Hematopoietic multipotent progenitor cell treated with erythropoietin and hydrocortisone succinate and interleukin-3 and kit ligand, for 17 days (in vitro differentiated cells): ENCODE measurements around the gene PPA1.
"Not testable (repeated sequence)": the region's sequence is repeated elsewhere in the genome, so short reads cannot be mapped to it uniquely, and the experiment has no call there.

Experiments
- DNase-seq: peaks from one replicate; pipeline ENCODE4 v3.0.0-alpha.2; 2015; ENCODE audit warnings: low spot score

Gene PPA1

DNA sequence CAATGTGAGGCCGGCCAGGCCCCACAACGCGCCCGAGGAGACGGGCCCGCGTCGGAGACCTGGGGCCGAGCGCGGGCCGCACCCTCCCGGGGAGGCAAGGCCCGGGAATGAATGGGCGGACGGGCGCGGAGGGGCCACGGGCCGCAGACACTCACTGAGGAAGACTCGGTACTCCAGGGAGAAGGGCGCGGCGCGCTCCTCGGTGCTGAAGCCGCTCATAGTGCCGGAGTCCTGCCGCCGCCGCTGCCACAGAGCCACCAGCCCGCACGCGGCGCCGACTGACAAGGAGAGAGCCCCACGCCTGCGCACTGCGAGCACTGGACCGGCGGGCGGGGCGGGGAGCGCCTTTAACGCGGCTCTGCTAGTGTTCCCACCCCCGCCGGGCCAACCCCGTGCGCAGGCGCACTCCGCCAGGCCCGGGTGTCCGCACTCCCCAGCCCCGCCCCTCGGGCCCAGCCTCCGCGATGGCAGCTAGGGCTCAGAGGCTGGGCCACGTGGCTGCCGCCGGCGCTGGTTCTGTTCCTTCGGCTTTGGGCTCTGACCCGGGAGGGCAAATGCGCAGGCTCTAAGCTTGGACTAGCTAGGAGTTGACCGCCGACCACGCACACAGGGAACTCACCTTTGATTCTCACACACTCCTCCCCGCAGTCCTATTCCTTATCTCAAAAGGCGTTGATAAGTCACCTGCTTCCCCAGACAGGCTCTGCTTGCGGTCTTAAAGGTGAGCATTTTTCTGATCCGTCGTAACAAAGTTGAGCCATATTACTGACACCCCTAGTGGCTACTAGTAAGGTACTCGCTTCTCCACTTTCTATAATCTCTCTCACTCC is at the start of gene PPA1:
Gene PPA1 (minus strand): TSS at position 321 of the 830 bp plus-strand sequence. CDS start 102 bp downstream, at position 219.
- DNase-seq, result peak; percentile 98

DNA sequence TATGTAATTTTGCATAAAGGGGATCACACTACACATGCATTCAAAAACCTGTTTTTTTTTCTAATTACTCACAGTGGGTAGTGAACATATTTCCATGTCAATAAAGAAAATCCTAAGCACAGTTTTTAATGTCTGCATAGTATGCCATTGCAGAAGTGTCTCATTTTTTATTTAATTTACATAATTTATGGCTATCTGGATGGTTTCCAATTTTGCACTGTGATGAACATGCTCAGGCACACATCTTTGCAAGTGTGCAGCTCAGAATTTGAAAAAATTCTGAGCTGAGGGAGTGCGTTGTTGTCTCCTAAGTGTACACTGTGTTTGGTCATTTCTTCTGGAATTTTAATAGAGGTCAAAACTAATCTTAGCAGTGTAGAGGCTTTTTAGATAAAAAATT is 48.4 kb upstream of the PPA1 start:
- DNase-seq, result no peak

DNA sequence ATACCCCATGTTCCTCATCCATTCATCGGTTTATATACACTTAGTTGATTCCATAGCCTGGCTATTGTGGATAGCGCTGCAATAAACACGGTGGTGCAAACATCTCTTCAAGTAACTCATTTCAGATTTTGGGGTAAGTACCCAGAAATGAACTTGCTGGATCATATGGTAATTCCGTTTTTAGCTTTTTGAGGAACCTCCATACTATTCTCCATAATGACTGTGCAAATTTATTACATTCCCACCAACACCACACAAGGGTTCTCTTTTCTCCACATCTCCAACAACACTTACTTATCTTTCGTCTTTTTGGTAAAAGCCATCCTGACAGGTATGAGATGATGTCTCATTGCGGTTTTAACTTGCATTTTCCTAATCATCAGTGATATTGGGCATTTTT is 46.9 kb upstream of the PPA1 start:
- no peak for DNase-seq

DNA sequence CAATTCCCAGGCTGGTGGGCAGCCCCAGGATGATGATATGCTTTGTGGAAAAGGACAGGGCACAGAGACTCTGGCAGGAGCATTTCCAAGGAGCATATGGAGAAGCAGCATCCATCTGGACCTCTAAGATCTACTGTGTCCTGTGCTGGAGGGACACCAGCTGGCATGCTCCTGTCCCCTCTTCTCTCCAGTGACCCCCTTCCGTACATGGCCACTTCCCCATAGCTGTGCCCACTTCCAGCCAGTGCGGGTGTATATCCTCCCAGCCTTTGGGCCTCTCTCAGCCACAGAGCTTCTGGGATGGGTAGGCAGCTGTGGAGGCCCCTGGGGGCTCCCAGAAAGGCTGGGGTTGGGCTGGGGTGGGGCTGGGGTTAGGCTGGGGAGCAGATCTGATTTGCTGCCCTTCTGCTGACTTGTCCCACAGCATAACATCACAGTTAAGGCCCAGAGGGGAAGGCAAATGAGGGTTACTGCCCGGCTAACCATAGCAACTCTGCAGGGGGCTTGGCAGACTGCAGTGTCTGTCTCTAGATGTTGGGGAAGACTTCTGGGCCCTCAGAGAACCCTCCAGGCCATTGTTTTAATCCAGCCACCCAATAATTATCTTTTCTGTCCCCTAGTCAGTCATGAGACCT is 44.3 kb upstream of the PPA1 start:
- no peak for DNase-seq

DNA sequence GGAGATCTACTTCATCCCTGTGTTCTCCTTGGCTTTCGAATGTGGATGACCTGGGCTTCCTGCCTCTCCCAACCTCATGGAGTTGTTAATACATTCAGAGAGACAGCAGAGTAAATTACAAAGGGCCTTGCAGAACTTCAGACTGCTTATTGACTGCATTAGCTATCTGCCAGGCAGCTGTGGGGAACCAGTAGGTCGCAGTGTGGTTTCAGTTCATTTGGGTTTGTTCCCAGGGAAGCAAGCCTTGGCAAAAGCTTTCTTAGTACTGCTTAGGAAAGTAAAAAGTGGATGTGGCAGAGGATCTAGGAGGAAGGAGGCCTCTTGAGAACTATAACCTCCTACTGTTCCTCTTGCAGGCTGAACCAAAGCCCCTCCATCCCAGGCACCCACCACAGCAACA is 41.4 kb upstream of the PPA1 start:
- DNase-seq, result no peak

DNA sequence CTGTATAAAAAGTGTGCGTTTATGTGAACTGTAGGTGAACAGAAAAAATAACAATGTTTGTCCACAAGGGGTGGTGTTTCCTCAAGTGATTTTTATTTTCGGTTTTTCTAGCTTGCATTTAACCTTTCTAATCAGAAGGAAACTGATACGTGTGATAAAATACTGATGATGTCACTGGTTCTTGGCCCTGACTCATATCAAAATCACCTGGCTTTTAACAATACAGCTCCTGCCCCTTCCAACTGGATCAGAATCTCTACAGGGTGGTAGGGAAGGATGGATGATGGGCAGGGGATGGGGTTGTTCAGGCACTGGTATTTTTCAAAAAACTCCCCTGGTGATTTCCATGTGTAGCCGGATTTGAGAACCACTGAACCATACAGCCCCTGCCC is 39.7 kb upstream of the PPA1 start:
- DNase-seq, result no peak

DNA sequence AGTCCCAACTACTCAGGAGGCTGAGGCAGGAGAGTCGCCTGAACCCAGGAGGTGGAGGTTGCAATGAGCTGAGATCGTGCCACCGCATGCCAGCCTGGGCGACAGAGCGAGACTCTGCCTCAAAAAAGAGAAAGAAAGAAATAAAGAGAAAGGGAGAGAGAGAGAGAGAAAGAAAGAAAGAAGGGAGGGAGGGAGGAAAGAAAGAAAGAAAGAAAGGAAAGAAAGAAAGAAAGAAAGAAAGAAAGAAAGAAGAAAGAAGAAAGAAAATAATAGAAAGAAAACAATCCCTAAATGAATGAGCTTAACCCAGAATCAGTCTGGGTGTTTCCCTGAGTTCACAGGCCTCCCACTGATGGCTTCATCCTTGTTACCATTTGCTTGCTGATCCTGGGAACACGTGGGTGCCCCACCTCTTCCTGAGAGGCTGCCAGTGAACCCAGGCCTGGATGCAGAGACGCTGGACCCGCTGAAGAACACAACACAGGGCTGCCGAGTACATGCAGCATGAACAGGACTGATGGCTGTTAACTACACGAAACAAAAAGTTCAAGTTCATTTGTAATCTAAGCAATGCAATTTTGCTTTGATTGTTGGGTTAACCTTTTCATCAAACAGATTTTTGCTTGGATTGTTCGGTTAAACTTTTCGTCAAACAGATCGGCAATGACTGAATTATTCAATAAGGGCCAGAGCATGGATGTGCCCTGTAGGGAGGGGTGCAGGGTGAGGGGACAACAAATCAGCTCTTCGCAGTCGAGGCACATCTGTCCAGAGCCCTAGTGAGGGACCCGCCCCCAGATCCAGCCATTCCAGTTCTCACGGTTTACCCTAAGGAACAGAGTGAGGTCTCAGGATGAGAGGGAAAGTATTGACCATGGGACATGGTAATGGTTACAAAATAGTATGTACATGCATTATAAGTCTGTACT is 39.0 kb upstream of the PPA1 start:
- no peak for DNase-seq

DNA sequence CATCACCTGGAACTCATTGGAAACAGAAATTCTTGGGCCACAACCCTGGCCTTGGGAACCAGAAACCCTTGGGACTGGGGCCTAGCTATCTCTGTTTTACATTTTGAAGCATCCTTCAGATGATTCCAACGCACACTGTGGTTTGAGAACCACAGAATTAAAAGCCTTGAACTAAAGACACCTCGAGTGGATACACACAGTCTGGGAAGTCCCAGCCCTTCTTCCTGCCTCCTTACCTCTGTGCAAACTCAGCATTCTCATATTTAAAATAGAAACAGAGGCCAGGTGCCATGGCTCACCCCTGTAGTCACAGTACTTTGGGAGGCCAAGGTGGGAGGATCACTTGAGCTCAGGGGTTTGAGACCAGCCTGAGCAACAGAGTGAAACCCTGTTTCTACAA is 37.7 kb upstream of the PPA1 start:
- no peak for DNase-seq

DNA sequence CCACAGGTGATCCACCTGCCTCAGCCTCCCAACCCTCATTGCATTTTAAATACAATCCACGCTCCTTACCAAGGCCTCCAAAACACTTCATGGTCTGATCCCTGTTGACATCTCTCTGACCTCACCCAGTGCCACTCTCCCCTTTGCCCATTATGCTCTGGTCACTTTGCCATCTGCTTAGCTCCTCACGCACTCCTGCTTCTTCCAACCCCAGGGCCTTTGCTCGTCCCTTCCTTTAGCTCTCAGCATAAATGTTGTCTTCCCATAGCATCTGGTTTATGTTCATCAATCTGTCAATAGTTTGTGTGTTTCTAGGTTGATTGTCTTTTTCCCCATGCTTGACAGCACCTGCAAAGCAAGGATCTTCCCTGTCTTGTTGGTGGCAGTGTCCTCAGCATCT is 36.5 kb upstream of the PPA1 start:
- DNase-seq, result no peak

DNA sequence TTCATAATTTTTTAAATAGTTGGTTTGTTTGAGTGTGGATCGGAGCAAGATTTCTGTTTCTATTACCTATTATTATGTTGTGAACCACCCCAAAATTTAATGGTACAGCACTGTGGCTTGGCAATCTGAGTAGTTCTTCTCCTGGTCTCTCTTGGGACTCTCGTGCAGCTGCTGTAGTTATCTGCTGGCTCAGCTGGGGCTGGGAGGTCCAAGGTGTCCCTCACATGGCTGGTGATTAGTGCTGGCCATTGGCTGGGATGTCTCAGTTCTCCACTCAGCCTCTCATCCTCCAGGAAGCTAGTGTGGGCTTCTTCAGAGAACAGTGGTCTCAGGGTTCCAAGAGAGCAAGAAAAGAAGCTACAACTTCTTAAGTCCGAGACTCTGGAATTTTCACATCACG is 35.1 kb upstream of the PPA1 start:
- DNase-seq, result no peak

DNA sequence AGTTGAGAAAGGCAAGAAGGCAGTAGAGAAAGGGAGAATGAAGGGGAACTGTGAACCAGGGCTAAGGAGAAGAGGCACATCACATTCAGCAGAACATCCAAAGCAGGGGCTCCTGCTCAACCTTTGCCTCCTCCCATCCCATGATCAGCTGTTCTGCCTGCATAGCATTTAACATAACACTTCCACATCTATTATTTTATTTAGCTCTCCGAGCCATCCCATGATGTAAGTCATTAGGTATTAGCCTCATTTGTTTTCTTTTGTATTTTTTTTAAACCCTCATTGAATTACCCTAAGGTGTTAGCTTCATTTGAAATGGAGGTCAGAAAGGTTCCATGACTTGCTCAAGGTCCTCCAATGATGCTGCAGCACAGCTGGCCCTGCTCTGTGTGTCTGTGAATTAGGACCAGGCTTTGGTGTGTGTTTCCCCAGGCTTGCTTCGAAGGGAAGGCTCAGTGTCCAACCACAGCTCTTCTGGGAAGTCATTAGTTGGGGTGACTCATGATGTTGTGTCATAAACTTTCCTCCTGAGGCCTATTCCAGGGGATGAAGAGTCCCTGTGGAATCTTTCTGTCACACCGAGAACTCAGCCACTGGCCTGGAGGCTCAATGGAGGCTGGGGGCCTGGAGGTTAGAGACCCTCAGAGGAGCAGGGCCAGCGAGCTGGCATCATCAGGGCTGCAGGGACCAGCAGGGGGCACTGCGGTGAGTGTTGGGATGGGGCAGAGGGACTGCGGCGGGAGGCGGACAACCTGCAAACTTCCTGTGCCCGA is 34.1 kb upstream of the PPA1 start:
- DNase-seq, result no peak

DNA sequence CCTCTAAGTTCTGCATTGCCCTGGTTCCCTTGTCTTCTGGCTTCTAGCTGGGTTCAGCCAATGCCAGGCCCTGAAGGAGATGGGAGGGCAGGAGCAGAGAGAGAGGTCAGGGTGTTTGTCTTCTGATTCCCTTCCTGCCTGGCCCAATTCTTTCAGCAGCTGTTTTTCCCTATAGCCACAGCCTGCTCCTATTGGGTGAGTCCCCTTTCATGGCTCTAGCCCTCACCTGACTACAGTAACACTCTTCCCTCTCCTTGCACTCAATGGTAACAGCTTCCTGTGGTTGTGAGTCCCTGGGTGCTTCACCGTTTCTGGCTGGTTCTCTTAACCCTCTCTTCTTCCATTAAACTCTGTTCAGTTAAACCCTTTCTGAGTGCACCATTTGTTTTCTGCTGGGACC is 33.5 kb upstream of the PPA1 start:
- no peak for DNase-seq

DNA sequence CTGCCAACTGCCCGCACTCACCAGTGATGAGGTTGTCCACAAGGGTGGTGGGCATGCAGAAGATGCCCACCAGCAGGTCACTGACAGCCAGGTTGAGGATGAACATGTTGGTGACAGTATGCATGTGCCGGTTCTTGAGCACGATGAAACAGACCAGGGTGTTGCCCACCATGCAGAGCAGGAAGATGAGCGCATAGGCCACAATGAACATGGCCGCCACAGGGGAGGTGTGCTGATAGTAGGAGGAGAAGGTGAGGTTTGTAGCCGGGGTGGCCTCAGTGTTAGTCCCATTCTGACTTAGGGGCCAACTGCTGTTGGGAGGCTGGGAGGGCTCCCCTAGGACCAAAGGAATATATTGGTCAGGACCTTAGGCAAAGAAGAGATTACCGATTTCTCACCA is 32.8 kb upstream of the PPA1 start:
- DNase-seq, result no peak

DNA sequence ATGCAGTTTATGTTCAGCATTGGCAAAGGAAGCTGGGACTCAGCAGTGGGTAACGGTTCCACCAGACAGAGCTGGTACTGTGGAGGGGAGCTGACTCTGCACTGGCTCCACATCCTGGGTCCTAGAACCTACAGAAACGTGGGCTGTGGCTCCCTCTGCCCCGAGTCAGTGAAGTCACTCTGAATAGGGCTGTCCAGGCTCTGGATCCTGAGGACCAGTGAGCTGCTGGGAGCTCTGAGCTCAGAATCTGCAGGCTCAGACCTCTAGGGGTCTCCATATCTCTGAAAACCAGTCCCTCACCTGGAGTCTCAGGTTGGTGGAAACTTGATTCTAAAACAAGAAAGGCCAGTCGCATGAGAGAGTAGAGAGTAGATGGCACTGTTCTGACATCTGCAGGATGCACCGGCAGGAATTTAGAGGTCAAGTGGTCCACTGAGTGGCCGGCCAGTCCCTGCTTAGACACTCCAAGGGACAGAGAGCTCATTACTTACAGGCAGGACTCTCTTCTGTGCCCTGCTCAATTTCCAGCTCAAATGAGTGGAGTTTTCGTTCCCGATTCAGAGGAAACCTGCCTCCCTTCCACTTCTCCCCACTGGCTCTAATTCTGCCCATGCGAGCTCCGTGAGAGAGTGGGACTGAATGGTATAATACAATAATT is 31.9 kb upstream of the PPA1 start:
- no peak for DNase-seq

DNA sequence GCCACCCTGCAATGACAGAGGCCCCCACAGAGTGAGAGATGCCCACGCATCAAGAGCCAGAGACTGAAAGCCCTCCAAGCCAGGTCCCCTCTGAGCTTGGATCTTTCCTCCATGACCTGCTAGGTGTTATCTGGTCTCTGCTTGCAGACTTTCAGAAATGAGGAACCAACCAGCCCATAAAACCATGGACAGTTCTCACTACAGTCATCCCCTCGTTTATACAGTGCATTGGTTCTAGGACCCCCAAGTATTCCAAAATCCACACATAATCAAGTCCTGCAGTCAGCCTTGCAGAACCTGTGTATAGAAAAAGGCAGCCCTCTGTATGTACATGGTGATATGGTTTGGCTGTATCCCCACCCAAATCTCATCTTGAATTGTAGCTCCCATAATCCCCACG is 27.5 kb upstream of the PPA1 start:
- no peak for DNase-seq

DNA sequence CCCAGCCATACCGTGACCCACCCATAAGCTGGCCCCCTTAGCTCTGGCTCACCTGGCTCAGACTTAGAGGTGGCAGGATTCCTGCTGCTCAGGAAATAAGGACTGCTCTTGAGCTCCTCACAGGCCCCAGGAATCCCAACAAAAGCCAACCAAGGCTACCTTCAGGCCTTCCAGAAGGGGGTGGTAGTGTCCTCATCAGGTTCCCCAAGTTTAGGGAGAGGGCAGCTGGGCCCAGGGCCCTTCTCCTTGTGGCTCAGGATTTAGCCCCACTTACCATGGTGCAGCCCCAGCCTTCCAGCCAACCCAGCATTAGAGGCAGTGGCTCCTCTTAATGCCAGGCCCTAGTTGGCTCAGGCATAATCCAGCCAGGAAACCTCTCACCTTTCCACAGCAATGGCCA is 27.0 kb upstream of the PPA1 start:
- no peak for DNase-seq

DNA sequence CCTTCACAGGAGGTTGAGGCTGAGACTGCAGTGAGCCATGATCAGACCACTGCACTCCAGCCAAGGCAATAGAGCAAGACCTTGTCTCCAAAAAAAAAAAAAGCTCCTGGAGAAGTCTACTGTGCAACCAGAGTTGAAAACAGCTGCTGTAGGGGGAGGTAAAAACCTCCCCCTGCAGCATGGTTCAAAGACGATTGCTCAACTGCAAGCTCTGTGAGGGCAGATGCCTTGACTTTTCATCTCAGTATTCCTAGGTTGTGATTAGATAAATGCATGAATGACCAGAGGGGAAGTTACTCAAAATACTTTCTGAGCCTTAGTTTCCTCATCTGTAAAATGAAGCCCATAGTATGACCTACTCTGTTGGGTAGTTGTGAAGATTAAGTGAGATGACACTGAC is 25.0 kb upstream of the PPA1 start:
- no peak for DNase-seq

DNA sequence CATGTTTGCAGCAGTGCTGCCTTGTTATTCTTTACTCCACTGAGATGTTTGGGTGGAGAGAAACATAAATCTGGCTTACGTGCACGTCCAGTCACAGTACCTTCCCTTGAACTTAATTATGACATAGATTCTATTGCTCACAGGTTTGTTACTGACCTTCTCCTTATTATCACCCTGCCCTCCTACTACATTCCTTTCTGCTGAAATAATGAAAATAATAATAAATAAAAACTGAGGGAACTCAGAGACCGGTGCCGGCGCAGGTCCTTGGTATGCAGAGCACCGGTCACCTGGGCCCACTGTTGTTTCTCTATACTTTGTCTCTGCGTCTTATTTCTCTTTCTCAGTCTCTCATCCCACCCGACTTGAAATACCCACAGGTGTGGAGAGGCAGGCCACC is 24.6 kb upstream of the PPA1 start:
- not testable (repeated sequence) for DNase-seq

DNA sequence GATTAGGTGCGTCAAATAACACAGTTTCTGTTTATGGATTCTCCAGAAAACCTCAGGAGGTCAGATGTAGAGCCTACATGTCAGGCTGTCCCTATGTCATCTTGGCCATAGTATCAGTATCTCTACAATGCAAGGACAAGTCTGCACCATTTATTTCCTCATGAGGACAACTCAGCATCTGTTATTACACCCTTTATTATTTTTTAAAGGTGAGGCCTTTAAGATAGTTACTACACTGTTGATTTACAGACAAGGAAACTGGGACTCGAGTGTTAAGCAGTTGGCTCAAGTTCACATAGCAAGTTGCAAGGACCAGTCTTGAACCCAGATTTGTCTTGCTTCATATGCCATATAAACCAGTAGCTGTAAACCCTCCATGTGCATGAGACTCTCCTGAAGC is 23.2 kb upstream of the PPA1 start:
- no peak for DNase-seq

DNA sequence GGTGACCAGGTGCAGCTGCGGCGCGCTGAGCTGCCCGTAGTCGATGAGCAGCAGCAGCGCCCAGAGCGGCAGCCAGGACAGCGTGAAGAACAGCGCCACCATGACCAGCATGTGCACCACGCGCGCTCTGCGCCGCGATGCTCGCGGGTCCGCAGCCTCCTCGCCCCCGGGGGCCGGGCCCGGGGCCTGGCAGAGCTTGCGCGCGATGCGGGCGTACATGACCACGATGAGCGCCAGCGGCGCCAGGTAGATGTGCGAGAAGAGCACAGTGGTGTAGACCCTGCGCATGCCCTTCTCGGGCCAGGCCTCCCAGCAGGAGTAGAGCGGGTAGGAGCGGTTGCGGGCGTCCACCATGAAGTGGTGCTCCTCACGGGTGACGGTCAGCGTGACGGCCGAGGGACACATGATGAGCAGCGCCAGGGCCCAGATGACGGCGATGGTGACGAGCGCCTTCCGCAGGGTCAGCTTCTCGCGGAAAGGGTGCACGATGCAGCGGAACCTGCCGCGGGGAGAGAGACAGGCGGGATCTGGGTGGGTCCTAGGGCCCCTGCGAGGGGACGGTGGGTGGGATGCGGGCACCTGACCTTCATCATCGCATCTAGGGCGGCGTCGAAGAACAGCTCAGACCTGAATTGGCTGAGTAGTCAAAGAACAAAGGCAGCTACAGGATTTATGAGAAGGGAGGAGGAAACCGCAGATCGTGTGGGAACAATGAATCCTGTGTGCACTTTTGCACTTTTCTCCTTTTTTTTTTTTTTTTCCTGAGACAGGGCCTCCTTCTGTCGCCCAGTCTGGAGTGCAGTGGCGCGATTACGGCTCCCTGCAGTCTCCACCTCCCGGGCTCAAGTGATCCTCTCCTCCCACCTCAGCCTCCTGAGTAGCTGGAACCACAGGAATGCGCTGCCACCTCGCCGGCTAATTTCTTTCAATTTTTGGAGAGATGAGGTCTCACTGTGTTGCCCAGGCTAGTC is 22.4 kb upstream of the PPA1 start:
- DNase-seq, result no peak
